SKM-1 (cell line): Measurements from ENCODE around the gene NTRK2.

Experiments
- DNase-seq: peaks from one replicate; lab custom pipeline; 2025; ENCODE audit not compliant: unreplicated experiment; lab: John Stamatoyannopoulos, UW

NTRK2 gene

DNA sequence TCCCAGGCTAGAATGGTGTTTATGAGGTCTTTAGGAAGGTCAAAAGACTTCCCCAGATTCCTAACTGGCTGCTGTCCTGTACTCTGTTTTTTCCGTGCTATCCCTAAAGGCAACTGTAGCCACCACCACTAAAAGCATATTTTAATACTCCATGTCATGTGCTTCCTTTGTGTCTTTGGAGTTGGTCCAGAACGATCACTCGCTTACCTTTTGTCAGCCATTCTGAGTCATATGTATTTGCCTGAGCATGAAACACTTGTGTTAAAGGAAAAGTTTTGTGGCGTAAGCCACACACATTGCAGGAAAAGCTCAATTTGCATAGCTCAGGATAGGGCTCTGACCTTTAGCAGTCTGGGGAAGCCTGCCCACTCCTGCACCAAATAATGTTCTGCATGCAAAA, 299.6 kb downstream of the NTRK2 start:
- DNase-seq: no peak

DNA sequence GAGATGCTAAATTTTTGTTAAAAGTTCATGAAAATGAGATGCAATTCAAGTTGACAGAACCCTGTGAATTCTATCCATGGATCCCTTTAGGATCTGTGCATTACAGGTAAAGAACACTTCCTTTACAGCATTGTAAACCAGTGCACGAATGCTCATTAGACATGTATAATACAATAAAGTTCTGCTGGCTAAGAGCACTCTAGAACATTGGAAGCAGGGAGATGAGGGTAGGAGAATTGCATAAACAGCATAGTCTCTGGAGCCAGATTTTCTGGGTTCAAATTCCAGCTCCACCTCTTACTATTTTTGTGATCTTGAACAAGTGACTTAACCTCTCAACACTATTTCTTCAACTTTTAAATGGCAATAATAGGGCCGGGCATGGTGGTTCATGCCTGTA, 300.2 kb downstream of the NTRK2 start:
- no peak for DNase-seq

DNA sequence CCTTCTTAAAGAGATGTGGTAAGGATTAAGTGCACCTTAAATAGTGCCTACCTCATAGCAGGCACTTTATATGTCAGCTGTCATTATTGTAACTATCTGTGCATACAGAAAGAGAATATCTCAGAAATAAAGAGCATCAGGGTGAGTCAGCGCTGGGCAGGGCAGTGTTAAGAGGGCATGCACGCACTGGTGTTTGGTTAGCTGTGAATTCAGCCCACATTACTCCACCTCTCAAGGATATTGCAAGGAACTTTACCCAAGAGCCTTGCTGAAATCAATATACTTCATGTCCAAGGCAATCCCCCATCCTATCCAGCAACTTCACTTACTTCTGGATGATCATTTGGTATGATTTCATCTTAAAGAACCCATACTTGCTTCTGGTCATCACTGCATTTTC, 300.9 kb downstream of the NTRK2 start:
- no peak for DNase-seq

DNA sequence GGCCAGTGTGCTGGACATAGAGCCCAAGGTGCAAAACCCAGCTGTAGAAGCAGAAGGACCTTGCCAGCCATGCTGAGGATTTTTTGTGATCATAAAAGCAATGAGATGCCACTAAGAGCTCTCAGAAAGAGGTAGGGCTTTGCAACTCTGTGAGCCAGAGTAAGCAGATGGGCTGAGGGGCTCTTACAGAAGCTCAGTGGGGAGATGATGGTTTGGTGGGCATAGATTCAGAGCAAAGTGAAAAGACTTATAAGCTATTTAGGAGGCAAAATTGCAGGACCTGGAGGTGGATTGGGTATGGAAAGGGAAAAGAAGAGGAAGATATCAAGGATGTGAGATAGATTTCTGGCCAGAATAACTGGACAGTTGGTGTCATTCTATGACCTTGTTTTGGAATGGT, 302.0 kb downstream of the NTRK2 start:
- no peak for DNase-seq

DNA sequence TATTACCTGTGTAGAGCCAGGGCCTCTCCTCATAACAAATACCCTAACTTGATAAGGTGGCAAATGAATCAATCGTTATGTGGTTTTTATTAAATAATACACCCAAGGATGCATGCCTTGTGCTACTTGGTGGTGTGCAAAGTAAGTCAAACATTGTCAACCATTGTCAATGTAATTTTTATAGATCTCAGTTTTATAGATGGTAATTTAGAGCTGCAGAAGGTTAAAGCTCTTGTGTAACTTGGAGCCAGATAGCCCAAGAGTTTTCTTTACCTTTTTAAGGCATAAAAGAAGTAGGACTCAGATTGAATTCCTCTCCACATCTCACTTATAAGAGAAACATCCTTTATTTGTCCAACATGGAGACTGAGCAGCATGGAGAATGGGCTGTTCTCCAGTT, 304.7 kb downstream of the NTRK2 start:
- no peak for DNase-seq

DNA sequence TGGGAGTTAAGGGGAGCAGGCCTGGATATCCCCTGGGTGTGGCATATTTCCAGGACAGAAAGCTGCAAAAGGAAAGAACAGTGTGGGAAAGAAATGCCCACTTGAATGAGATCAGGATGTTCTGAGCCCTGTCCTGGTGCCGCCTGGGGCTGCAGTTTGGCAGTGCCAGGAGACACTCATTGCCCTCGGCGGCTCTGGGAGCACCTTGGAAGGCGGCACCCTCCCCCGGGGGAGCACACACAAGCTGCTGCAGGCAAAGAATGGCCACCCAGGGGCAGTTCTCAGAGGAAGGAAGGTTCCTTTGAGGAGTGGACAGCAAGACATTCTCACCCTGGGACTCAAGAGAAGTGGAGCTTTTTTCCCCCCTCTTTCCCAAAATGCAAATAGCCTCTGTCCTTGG, 305.3 kb downstream of the NTRK2 start:
- DNase-seq: no peak

DNA sequence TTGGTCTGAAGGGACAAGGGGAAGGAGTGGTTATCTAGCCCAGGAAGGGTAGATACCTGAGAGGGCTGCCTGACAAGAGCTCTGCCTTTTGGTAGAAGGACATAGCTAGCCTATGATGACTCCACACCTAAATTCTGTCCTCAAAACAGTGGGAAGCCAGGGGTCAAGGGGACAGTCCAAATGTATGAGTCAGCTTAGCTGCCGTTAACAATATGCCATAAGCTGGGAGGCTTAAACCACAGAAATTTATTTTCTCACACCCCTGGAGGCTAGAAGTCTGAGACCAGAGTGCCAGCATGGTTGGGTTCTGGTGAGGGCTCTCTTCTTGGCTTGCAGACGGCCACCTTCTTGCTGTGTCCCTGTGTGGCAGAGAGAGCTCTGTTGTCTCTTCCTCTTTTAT, 306.4 kb downstream of the NTRK2 start:
- DNase-seq: no peak

DNA sequence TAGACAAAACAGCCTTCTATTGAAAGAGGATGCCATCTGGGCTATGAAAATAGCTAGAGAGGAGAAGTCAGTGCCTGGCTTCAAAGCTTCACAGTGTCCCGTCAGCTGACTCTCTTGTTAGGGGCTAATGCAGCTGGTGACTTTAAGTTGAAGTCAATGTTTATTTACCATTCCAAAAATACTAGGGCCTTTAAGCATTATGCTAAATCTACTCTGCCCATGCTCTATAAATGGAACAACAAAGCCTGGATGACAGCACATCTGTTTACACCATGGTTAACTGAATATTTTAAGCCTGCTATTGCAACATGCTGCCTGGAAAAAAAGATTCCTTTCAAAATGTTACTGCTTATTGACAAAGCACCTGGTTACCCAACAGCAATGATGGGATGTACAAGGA, 309.1 kb downstream of the NTRK2 start:
- no peak for DNase-seq

DNA sequence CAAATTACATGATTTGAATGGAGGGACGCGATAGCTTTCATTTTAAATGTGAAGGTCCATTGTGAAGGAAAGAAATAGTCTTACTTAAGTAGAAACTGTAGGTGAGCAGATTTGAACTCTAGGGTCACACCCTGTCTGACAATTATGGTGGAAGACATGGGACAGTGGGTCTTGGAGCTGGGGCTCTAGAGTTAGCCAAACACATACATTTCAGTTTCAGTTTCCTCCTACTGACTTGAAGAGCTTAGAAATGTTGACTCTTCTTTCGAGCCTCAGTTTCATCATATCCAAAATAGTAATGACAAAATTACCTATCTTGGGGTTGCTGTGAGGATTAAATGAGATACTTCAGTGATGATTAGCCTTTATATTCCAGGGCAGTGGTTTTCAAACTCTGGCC, 314.2 kb downstream of the NTRK2 start:
- no peak for DNase-seq

DNA sequence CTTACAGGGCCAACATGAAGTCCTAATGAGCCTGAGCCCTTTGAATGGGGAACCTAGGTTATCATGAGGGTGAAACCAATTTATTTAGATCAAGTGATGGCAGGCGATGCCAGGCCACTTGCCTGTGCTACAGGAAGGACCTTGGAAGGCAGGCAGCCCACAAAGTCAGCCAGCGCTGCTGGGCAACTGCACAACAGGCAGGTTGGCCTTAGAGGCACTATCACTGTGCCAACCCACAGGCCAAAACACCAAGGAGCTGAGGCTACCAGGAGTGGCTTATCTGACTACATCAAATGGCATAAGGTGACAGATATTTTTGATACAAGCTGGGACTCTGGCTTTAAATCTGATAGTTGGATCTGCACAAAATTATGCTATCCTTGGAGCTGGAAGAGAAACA, 319.1 kb downstream of the NTRK2 start:
- no peak for DNase-seq

DNA sequence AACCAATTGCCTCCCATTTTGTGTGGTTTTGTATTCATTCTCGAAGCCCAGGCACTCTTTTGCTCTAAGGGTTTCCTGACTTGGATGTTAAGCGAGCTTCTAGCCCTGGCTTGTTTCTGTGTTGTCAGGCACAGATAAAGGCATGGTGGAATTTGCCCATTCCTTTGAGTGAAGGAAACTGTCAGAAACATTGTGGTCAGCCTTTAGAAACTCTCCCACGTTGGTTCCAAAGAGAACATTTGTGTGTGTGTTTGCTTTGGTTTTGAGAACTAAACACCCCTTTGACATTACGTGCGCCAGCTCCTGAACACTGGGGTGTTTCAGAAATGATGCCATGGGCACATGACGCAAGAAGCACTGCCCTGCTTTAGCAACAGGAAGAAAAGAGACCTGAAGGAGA, 320.9 kb downstream of the NTRK2 start:
- no peak for DNase-seq

DNA sequence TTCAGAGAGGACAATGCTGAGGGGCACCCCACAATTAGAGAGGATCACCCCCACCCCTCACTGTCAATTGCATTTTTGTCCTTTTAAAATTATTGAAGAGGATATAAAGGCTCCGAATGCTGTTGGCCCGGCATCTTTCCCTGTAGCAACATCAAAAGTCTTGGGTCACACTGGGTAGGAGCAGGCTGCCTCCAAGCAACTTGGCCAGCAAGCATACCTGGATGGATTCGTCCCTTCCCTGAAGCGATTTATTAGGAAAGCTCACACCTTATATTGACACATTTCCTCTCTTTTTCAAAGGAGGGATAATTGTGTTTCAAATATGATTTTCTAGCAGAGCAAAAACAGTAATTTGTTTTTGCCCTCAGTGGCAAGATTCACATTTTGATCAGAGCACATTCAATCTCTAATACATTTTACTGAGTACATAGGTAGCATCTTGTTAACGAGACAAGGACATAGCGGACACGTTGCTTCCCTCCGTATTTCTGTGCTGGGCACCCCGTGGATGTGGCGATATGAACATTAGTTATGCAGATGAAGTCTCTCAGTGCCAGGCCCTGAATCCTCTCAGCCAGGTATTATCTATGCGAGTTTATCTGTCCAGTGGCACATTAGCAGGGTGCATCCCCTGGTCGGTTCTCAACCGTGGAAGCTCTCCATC, 321.5 kb downstream of the NTRK2 start:
- DNase-seq: no peak

DNA sequence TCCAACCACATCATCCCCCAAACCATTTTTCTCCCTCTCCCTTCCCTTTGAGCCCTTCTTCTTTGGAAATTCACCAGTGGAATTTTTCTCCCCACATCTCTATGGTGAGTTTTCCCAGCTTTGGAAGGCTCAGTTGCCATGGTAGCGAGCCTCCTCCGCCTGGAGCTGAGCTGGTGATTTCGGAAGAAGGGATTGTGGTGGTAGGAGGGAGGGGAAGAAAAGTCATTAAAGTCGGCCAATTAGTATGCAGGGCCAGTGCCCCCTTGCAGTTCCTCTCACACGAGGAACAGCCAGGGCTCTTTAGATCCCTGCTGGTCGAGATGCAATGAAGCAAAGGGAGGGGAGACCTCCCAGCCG, 322.0 kb downstream of the NTRK2 start:
- no peak for DNase-seq

DNA sequence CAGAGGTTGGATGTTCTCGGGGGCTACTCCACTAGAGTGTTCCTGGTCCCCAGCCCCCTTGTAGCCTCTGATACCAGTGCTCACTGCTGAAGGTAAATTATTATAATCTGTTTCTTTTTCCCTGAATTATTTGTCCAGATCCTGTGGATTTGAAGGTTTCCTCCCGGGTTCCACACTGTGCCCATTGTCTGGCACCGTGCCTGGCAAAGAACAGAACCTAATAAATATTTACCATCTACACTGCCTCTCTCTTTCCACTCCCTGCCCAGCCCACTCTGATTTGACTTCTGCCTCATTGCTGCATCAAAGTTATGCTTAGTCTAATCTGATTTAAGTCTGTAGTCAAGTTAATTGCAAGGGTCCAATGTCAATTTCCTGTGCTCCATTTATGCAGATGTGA, 322.9 kb downstream of the NTRK2 start:
- no peak for DNase-seq

DNA sequence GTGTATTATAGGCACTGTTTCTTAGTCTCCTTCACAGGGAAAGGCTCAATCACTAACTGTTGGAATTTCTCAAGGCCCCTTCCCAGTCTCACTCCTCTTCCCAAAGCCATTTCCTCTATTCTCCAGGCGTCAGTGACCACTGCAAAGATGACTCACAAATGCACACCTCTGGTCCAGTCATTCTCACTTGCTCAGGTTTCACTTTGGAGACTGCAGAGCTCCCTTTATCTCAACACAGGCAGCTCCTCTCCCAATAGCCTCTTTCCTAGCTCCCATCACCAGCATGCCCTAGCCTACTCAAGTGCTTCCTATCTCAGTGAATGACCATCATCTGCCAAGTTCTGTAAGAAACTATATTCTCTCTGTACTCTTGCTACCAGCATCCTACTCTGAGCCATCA, 323.6 kb downstream of the NTRK2 start:
- no peak for DNase-seq

DNA sequence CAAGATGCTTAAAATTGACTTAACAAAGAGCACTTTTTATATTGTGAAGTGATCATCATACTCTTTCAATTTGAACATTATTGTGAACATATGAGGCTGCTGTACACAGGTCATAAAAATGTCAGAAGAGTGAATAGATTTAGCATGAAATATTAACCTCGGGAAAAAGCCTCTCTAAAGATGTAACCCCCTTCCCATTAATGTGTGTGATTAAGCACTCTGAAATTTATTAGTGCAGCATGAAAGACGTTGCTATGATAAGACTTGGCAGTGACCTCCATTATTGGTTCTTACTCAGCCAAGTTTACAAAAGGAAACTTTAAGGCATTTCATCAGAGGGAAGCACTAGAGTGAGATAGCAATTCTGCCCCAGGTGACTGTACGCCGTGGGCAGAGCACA, 326.5 kb downstream of the NTRK2 start:
- DNase-seq: no peak

DNA sequence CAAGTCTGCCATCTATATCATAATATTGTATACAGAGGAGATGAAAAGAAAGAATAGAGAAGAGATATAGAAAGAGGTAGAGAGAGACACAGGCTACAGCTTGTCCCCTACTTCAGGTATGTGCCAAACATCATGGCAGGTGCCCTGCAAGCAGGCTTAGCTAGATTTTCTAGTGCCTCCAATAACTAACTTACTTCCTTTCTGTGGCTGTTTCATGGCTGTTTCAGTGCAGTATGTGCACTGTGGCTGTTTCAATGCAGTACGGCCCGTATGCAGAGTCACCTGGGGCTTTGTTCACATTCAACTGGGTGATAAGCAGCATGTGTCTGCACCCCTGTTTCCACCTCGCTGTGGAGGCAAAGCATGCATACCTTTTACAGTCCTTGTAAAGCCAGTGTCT, 327.2 kb downstream of the NTRK2 start:
- no peak for DNase-seq

DNA sequence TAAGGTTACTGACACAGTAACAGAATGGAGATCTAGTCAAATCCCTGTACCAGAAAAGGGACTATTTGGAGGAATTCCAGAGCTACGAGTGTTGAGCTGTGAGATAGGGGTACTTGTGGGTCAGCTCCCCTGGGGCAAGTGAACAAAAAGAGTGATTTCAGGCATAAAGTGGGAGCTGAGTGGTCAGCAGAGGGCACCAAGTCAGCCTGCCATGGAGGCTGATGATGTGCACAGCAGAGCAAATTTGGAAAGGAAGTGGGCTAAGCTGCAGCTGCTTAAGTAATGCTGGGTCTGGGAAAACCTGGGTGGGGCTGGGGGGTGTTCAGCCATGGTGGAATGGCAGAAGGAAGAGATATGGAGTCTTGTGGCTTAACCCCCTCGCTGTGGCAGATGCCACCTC, 327.9 kb downstream of the NTRK2 start:
- no peak for DNase-seq

DNA sequence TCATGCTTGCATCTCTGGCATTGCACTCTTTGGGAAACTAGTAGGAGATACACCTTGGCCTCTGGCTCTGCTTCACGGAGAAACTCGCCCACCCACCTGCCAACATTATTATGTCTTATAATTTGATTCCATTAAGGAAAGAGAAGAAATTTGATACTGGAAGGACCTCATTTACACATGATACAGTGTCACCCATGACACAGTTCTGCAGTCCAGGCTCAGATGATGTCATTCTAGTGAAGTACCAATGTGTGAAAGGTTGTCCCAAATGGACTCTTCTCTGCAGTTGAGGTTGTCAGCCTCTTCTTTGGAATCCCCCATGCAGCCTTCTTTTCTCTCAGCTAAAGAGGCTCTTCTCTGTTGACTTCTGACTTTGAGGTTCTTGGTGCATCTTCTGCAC, 329.1 kb downstream of the NTRK2 start:
- DNase-seq: no peak

DNA sequence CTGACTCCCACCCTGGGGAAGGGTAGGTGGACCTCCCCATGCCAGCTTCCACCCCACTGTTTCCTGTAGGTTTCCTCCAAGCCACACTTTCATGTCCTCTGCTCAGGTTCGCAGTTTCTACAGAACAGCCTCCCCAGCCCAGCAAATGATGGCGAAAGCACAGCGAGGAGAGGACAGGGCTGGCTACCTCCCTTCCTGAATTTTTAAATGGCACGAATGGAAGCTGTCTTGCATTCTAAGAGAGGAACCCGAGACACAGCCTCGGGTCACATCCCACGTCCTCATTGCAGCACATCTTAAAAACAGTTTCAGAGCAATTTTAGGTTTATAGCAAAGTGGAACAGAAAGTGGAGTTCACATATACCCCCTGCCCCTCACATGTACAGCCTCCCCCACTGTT, 330.3 kb downstream of the NTRK2 start:
- DNase-seq: no peak

DNA sequence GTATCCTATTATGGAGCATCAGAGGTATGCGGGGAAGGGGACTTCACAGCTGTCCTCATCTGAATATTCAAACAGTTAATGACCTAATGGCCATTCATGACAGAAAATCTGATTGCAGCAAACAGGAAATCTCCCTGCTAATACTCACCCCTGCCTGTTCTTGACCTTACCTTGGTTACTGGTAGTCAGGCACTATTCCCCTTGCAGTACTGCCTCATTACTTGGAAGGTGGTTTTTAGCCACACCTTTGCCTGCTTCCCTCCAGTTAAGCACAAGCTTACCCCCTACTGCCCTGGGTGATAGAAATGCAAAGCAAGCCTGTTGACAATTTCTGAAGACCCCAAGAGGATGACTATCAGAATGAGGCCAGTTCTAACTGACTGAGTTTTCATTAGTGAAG, 332.4 kb downstream of the NTRK2 start:
- DNase-seq: no peak

DNA sequence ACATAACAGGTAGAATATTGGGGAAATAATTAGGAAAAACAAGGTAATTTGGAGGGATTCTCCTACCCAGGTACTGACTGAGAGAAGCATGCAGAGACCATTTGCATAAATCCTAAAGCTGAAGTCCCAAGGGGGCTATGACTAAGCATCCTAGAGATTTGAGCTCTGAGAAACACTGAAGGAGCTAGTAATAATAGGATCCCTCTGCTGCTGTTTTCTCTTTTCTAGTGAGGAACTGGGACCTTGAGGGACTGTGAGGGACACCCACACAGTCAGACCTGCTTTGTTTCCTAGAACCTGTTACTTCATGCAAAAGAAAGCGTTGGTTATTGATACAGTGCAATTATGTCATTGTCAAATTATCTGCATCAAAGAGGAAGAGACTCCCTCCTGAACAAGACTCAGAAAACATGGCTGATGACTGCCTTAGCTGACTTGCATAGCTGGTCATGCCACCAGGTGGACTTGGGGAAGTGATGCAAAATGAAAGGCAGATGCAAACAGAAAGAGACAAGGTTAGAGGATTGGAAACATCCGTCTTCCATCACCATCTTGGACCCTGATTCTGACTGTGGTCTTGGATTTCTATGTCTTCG, 335.4 kb downstream of the NTRK2 start:
- DNase-seq: no peak

DNA sequence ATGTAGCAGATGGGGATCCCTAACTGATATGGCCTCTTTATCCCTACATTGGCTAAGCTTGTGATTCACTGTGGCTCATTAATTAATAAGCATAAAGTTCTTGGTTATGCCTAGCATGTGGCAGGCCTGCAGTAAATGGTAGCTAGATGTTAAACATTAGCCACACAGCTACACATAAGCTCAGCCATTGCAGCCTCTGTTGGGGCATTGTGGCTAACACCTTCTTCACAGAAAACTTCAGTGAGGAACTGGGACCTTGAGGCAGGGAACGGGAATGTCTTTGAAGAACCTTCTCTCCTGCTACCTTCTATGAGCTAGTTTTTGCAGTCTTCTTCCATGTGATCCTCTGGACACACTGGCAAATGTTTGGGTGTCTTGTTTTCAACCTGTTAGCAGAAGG, 338.2 kb downstream of the NTRK2 start:
- no peak for DNase-seq
